Right lobe of liver (tissue), 6 donors: Measurements from ENCODE around the gene ZMPSTE24. TPM values are rescaled to one million over a fixed set of nuclear protein-coding genes. Genes with fewer than 3 reads are reported as not detected.

Experiments used
- ATAC-seq, 4 donors: fragments of 200-7000 bp; cut with Tn5 transposase; one replicate each; pipeline ENCODE4 v1.9.1; 2020; ENCODE audit warnings: mild to moderate bottlenecking in 4 of 4, moderate library complexity in 4 of 4
- DNase-seq, 3 donors: peaks; one replicate each; pipeline ENCODE4 v3.0.0-alpha.2; 2020
- H3K27ac ChIP-seq, 3 donors: fragments of 200-600 bp; one replicate each; pipeline ENCODE4 v1.8.0; 2022
- H3K27me3 ChIP-seq, 2 donors: fragments of 200-600 bp; one replicate each; pipeline ENCODE4 v1.8.0; 2022
- H3K36me3 ChIP-seq, 4 donors: fragments of 200-600 bp; sonication (generic) in 1 of 4; one replicate each; pipeline versions ENCODE4 v1.5.1 to v1.8.0; 2017 to 2022; ENCODE audit warnings: control low read depth in 1 of 4
- H3K4me1 ChIP-seq, 4 donors: fragments of 200-600 bp; sonication (generic) in 1 of 4; one replicate each; pipeline versions ENCODE4 v1.5.1 to v1.8.0; 2017 to 2022; ENCODE audit warnings: control low read depth in 1 of 4
- H3K4me3 ChIP-seq, 3 donors: fragments of 200-600 bp; one replicate each; pipeline ENCODE4 v1.8.0; 2022
- H3K9me3 ChIP-seq, 4 donors: fragments of 200-600 bp; sonication (generic) in 1 of 4; one replicate each; pipeline versions ENCODE4 v1.5.1 to v1.8.0; 2017 to 2022; ENCODE audit warnings: control low read depth in 1 of 4
- POLR2A ChIP-seq: fragments of 450-650 bp; IDR thresholded peaks from one replicate; pipeline ENCODE4 v1.6.1; 2017; ENCODE audit warnings: antibody characterized with exemption, mild to moderate bottlenecking
- WGBS: methylation state at CpG from one replicate; pipeline ENCODE4 v1.1.6; 2018; ENCODE audit warnings: low coverage, low lambda C conversion rate; ENCODE audit not compliant: insufficient coverage; ENCODE audit errors: missing lambda C conversion rate; 5-methylcytosine and 5-hydroxymethylcytosine counted together
- intact Hi-C, 2 donors: fragments of 100-400 bp; cut with DNase I; formaldehyde crosslinking; loops; one replicate each; pipeline versions ENCODE4 v1.11.2 to v1.14.1; 2022
- total RNA-seq, 6 experiments: library from RNA; depleted of rRNA in 2 of 6; stranded (reverse); fragments of >200 nt in 2 of 6; fragmentation: NEBNext Ultra II Directional in 3 of 6; extraction: Animal tissue kit (Norgen Biotek cat#: 25700) in 3 of 6; gene quantifications; one replicate each; pipeline versions ENCODE4 v1.1.0 to v1.2.4, GENCODE V29; 2016 to 2023
- TF ChIP-seq, protein P1 (sequence below), 4 donors: fragments of 200-600 bp in 3 of 4; fragments of 450-650 bp in 1 of 4; IDR thresholded peaks; one replicate each; pipeline versions ENCODE4 v1.5.1 to v1.8.0; 2016 to 2022; ENCODE audit warnings: antibody characterized with exemption in 4 of 4, mild to moderate bottlenecking in 2 of 4
- donor health status: DM: no; HTN: yes; CAD: no.
- donor health status: DM: no; HTN: no; CAD: no.
- donor health status: DM: no; HTN: no; CAD: no.
- donor health status: DM: no; HTN: yes; CAD: no.
- donor health status: DM: no; HTN: yes; CAD: no.

Gene ZMPSTE24
- total RNA-seq, 6 experiments from 2014 or later: 21.1 to 36.9 (median 27.5) TPM

DNA sequence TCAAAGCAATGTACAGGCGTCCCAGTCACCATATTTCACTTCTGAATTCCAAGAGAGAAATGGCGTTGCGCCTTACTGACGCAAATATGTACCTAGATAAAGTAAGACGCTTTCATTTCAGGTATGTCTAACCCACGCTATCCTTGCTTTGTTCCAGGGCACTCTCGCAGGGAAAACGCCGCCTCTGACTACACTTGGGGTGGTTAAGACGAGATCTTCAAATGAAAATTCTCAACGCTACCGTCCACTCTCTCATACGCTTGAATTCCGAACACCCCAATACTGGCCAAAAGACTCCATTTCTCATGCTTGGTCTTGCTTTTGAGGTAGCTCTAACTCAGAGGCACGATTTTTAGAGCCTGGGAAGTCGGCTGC lies 736 bp upstream of the ZMPSTE24 start:
- peak overlapping the region; percentile 88 to 95 (median 90) for H3K4me3 ChIP-seq
- WGBS: under 1% methylated on average over 16 of the region's 16 CpGs
- H3K36me3 ChIP-seq: peaks cover 0 to 17% (median 7%) of the 10 kb centered on the region in 4 donors
- DNase-seq (no peak), ATAC-seq (peak; percentile 0 to 8 (median 6))
- TF ChIP-seq, protein P1, sequence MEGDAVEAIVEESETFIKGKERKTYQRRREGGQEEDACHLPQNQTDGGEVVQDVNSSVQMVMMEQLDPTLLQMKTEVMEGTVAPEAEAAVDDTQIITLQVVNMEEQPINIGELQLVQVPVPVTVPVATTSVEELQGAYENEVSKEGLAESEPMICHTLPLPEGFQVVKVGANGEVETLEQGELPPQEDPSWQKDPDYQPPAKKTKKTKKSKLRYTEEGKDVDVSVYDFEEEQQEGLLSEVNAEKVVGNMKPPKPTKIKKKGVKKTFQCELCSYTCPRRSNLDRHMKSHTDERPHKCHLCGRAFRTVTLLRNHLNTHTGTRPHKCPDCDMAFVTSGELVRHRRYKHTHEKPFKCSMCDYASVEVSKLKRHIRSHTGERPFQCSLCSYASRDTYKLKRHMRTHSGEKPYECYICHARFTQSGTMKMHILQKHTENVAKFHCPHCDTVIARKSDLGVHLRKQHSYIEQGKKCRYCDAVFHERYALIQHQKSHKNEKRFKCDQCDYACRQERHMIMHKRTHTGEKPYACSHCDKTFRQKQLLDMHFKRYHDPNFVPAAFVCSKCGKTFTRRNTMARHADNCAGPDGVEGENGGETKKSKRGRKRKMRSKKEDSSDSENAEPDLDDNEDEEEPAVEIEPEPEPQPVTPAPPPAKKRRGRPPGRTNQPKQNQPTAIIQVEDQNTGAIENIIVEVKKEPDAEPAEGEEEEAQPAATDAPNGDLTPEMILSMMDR (IDR thresholded peaks at IDR 0.05): no peak
- no peak for TF ChIP-seq POLR2A
- H3K27ac ChIP-seq: peak overlapping the region; percentile 85 to 96 (median 91)
- intact Hi-C loops: no loop called here
- peaks cover 0 to 14% (median 3%) of the 10 kb centered on the region in 4 donors for H3K4me1 ChIP-seq
- no peaks in the 10 kb centered on the region for H3K9me3 ChIP-seq
- no peaks in the 10 kb centered on the region for H3K27me3 ChIP-seq

DNA sequence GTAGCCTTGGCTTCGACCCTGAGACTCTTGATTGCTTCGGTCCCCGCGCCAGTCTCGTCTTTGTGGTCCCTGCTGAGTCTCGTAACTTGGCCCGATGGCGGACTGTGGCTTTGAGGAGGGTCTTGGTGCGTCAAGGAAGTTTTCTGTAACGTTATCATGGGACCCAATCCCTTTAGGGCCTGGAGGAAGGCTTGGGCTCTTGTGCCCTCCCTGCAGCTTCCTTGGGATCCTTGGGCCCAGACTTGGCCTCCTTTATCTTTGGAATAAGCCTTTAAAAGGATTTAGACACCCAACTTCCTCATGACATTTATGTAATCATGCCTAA lies 371 bp downstream of the ZMPSTE24 start:
- intact Hi-C loops: no loop called here
- DNase-seq (no peak), ATAC-seq (no peak)
- TF ChIP-seq, protein P1 (IDR thresholded peaks at IDR 0.05): no peak
- no peak for TF ChIP-seq POLR2A
- Histone ChIP-seq H3K4me3 (peak overlapping the region; percentile 88 to 95 (median 90)), H3K27ac (peak overlapping the region; percentile 85 to 96 (median 91)), H3K9me3 (no peaks in the 10 kb centered on the region), H3K27me3 (no peaks in the 10 kb centered on the region), H3K4me1 (peaks cover 0 to 14% (median 3%) of the 10 kb centered on the region in 4 donors), H3K36me3 (peaks cover 0 to 28% (median 11%) of the 10 kb centered on the region in 4 donors)
- WGBS: 0% methylated on average over 1 of the region's 10 CpGs

DNA sequence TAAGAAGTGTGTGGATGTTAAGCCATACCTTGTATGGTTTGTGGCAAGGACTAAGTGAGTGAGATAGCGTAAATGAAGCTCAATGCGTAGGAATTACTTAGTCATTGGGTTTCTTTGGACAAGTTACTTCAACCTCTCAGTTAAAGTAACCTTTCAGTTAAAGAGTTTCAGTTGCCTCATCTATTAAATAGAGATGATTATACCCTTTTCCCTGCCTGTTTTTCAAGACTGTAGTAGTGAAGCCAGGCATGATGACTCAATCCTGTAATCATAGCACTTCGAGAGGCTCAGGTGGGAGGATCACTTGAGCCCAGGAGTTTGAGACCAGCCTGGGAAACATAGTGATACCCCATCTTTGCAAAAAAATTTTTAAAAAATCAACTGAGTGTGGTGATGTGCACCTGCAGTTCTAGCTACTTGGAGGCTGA lies 6.3 kb downstream of the ZMPSTE24 start:
- 94% methylated on average over 3 of the region's 3 CpGs for WGBS
- Histone ChIP-seq H3K4me3 (no peak overlapping the region), H3K36me3 (peaks cover 0 to 40% (median 14%) of the 10 kb centered on the region in 4 donors), H3K9me3 (no peaks in the 10 kb centered on the region), H3K4me1 (peaks cover 0 to 16% (median 3%) of the 10 kb centered on the region in 4 donors), H3K27me3 (no peaks in the 10 kb centered on the region), H3K27ac (no peak overlapping the region)
- intact Hi-C loops: no loop called here
- TF ChIP-seq, protein P1 (IDR thresholded peaks at IDR 0.05): no peak
- no peak for TF ChIP-seq POLR2A
- ATAC-seq (no peak), DNase-seq (no peak)

DNA sequence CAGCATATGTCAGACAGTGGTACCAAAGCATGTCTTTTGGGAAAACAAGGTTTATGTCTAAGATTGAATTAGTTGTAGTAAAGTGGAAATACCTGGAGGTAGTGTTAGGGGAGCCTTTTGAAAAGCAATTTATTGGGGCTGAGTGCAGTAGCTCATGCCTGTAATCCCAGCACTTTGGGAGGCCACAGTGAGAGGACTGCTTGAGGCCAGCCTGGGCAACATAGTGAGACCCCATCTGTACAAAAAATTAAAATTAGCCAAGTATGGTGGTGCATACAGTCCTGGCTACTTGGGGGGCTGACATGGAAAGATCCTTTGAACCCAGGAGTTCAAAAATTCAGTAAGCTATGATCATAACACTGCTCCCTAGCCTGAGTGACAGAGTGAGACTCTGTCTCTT lies 7.3 kb downstream of the ZMPSTE24 start:
- DNase-seq (no peak), ATAC-seq (no peak)
- intact Hi-C loops: no loop called here
- H3K27me3 ChIP-seq: no peaks in the 10 kb centered on the region
- peaks cover 0 to 16% (median 3%) of the 10 kb centered on the region in 4 donors for H3K4me1 ChIP-seq
- H3K36me3 ChIP-seq: peaks cover 0 to 49% (median 17%) of the 10 kb centered on the region in 4 donors
- no peak overlapping the region for H3K27ac ChIP-seq
- H3K9me3 ChIP-seq: no peaks in the 10 kb centered on the region
- no peak overlapping the region for H3K4me3 ChIP-seq
- TF ChIP-seq, protein P1 (IDR thresholded peaks at IDR 0.05): no peak
- TF ChIP-seq POLR2A: no peak

DNA sequence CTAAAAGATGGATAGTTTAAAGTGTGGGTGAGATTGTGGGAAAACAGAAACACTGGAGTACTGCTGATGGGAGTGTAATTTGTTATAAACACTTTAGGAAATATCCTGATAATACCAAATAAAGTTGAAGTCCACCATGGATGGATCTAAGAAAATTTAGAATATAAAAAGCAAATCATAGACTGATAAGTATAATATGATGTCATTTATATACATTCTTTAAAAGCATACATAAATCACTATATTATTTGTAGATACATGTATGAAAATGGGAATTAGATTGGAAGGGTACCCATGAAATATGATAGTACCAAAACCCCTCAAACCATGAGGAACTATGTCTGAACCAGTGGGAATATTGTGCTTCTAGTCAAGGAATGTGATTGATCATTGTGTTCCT lies 7.9 kb downstream of the ZMPSTE24 start:
- DNase-seq (no peak), ATAC-seq (no peak)
- no peak overlapping the region for H3K4me3 ChIP-seq
- no peaks in the 10 kb centered on the region for H3K9me3 ChIP-seq
- peaks cover 2 to 49% (median 19%) of the 10 kb centered on the region in 4 donors for H3K36me3 ChIP-seq
- no peak for TF ChIP-seq POLR2A
- TF ChIP-seq, protein P1 (IDR thresholded peaks at IDR 0.05): no peak
- H3K27me3 ChIP-seq: no peaks in the 10 kb centered on the region
- intact Hi-C loops: no loop called here
- peaks cover 0 to 16% (median 3%) of the 10 kb centered on the region in 4 donors for H3K4me1 ChIP-seq
- no peak overlapping the region for H3K27ac ChIP-seq
